ENCODE data around the gene POLE.

POLE gene

GRCh38 chr12:132639956-132640520 lies 47.1 kb downstream of the POLE start:
- H3K27ac ChIP-seq: no peak overlapping the region
- TF ChIP-seq ZFX (IDR thresholded peaks at IDR 0.05; ENCODE audit: borderline replicate concordance) (no peak), CTCF (IDR thresholded peaks at IDR 0.05) (no peak)

DNA sequence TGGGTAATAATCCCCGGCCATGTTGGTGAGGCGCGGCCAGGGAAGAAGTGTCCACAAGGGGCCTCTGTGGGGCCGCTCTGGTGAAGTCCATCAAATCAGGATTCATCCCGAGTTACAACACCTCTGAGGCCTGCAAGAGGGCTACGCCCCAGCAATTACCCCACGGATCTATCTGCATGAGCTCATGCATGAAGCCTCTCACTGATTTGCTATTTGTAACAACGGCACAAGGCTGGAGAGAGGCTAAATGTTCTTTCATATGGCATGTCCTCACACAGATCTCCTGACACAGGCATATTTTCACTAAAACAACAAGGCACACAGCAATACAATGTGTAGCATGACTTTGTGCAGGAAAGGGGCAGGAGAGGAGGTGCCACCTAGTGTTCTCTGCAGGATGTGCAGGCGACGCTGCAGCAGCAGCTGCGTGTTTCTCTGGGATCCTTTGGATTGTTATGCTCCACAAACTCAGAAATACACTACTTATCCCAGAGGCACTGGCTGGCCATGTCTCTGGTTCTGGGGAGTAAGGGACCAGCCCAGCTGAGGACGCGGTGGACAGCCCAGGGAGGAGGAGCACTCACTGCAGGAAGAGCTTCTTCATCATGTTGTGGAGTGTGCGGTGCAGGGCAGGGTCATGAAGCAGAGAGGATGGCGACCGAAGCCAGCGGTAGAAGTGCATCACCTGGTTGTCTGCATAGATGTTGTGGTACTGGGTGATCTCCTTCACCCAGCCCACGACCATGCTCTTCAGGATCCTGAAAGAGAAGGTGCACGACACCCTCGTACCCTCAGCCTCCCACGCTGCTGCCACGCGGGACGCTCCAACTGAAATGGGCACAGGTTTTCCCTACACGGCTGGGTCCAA lies 48.4 kb downstream of the POLE start:
- H3K27ac ChIP-seq: no peak overlapping the region
- TF ChIP-seq CTCF (IDR thresholded peaks at IDR 0.05) (peak; percentile 95), ZFX (IDR thresholded peaks at IDR 0.05; ENCODE audit: borderline replicate concordance) (no peak)

- H3K27ac ChIP-seq: no peak overlapping the region
- TF ChIP-seq CTCF (IDR thresholded peaks at IDR 0.05): no peak
- TF ChIP-seq ZFX (IDR thresholded peaks at IDR 0.05; ENCODE audit: borderline replicate concordance): no peak
Observed at GRCh38 chr12:132637811-132638210, 49.3 kb downstream of the POLE start.

- H3K27ac ChIP-seq: no peak overlapping the region
- TF ChIP-seq ZFX (IDR thresholded peaks at IDR 0.05; ENCODE audit: borderline replicate concordance) (no peak), CTCF (IDR thresholded peaks at IDR 0.05) (no peak)
Observed at GRCh38 chr12:132635076-132635955, 51.8 kb downstream of the POLE start.

GRCh38 chr12:132634411-132634990 lies 52.6 kb downstream of the POLE start:
- no peak overlapping the region for H3K27ac ChIP-seq
- TF ChIP-seq CTCF (IDR thresholded peaks at IDR 0.05): no peak
- TF ChIP-seq ZFX (IDR thresholded peaks at IDR 0.05; ENCODE audit: borderline replicate concordance): no peak

- H3K27ac ChIP-seq: no peak overlapping the region
- TF ChIP-seq CTCF (IDR thresholded peaks at IDR 0.05) (no peak), ZFX (IDR thresholded peaks at IDR 0.05; ENCODE audit: borderline replicate concordance) (no peak)
Observed at GRCh38 chr12:132633901-132634300, 53.2 kb downstream of the POLE start.

All from 22Rv1 (cell line).